ENCODE data around the gene DDHD1.
"Not testable (repeated sequence)": the region's sequence is repeated elsewhere in the genome, so short reads cannot be mapped to it uniquely, and the experiment has no call there.

Gene DDHD1

GRCh38 chr14:53151523-53152183 lies 1.5 kb downstream of the DDHD1 start:
- DNase-seq, result peak; percentile 60

GRCh38 chr14:53149668-53150316 lies 3.3 kb downstream of the DDHD1 start:
- no peak for DNase-seq

- no peak for DNase-seq
Measured at GRCh38 chr14:53148671-53149070, 4.5 kb downstream of the DDHD1 start.

GRCh38 chr14:53147893-53148292 lies 5.2 kb downstream of the DDHD1 start:
- DNase-seq, result no peak

- no peak for DNase-seq
Measured at GRCh38 chr14:53147208-53147607, 5.9 kb downstream of the DDHD1 start.

- no peak for DNase-seq
Measured at GRCh38 chr14:53146739-53147138, 6.4 kb downstream of the DDHD1 start.

GRCh38 chr14:53144244-53144643 lies 8.9 kb downstream of the DDHD1 start:
- DNase-seq, result no peak

GRCh38 chr14:53140585-53140984 lies 12.5 kb downstream of the DDHD1 start:
- DNase-seq, result no peak

- DNase-seq, result no peak
Measured at GRCh38 chr14:53137568-53138203, 15.4 kb downstream of the DDHD1 start.

- not testable (repeated sequence) for DNase-seq
Measured at GRCh38 chr14:53130491-53130890, 22.6 kb downstream of the DDHD1 start.

GRCh38 chr14:53128303-53129028 lies 24.7 kb downstream of the DDHD1 start:
- no peak for DNase-seq

GRCh38 chr14:53127832-53128231 lies 25.3 kb downstream of the DDHD1 start:
- DNase-seq, result no peak

- no peak for DNase-seq
Measured at GRCh38 chr14:53127151-53127550, 26.0 kb downstream of the DDHD1 start.

GRCh38 chr14:53126731-53127130 lies 26.4 kb downstream of the DDHD1 start:
- no peak for DNase-seq

- DNase-seq, result no peak
Measured at GRCh38 chr14:53124786-53125185, 28.3 kb downstream of the DDHD1 start.

GRCh38 chr14:53121419-53121818 lies 31.7 kb downstream of the DDHD1 start:
- not testable (repeated sequence) for DNase-seq

- DNase-seq, result not testable (repeated sequence)
Measured at GRCh38 chr14:53117479-53117878, 35.6 kb downstream of the DDHD1 start.

- no peak for DNase-seq
Measured at GRCh38 chr14:53113989-53114388, 39.1 kb downstream of the DDHD1 start.

GRCh38 chr14:53110096-53110495 lies 43.0 kb downstream of the DDHD1 start:
- DNase-seq, result no peak

- no peak for DNase-seq
Measured at GRCh38 chr14:53109105-53110041, 43.8 kb downstream of the DDHD1 start.

- no peak for DNase-seq
Measured at GRCh38 chr14:53108292-53109104, 44.6 kb downstream of the DDHD1 start.

GRCh38 chr14:53106768-53107167 lies 46.4 kb downstream of the DDHD1 start:
- DNase-seq, result no peak

Data from NCI-H345 (cell line).